Measurements from ENCODE around the gene KRIT1.

DNA sequence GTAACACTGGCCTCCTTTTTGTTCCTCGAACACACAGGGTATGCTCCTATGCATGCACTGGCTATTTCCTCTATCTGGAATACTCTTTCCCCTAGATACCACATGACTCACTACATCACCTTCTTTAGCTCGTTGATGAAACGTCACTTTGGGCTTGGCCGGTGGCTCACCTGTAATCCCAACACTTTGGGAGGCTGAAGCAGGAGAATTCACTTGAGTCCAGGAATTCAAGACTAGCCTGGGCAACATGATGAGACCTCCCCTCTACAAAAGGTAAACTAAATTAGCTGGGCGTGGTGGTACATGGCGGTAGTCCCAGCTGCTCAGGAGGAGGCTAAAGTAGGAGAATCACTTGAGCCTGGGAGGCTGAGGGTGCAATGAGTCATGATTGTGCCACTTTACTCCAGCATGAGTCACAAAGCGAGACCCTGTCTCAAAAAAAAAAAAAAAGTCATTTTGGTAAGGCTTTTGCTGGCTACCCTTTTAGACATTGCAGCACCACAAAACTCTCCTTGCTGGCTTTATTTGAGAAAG, 14.6 kb upstream of the KRIT1 start:
- no peak for TF ChIP-seq CTCF (IDR thresholded peaks at IDR 0.05; ENCODE audit: borderline replicate concordance, extremely low read depth, low read length, poor library complexity, severe bottlenecking)
- no peak for TF ChIP-seq EZH2 (IDR thresholded peaks at IDR 0.05; ENCODE audit: borderline replicate concordance, low read depth, low read length, severe bottlenecking)

Measured in DND-41 (cell line).